GM12878 (cell line): ENCODE data around the gene ATXN7L1.

Experiments used
- CEBPB ChIP-seq, 2 experiments: fragments of 150-350 bp in 1 of 2; IDR thresholded peaks; 2 replicates each; pipeline ENCODE4 v1.6.1; 2012 to 2014; ENCODE audit warnings: low read depth in 2 of 2, low read length in 2 of 2, borderline replicate concordance in 1 of 2, inconsistent platforms in 1 of 2
- CTCF ChIP-seq, 3 experiments: IDR thresholded peaks in 2 of 3; conservative IDR thresholded peaks in 1 of 3; 2 replicates each; pipeline ENCODE4 v1.5.1; 2011; ENCODE audit warnings: low read depth in 3 of 3, low read length in 3 of 3, mild to moderate bottlenecking in 3 of 3, control low read depth in 2 of 3, moderate library complexity in 2 of 3, inconsistent platforms in 1 of 3, mixed read lengths in 1 of 3; ENCODE audit not compliant: control insufficient read depth in 2 of 3, insufficient read depth in 1 of 3; ENCODE audit errors: extremely low read depth in 1 of 3
- HDGF ChIP-seq: fragments of 450-650 bp; IDR thresholded peaks from 2 replicates; pipeline ENCODE4 v1.6.1; 2016; ENCODE audit warnings: antibody characterized with exemption
- POLR2AphosphoS5 ChIP-seq: IDR thresholded peaks from 2 replicates; pipeline ENCODE4 v1.6.1; 2011; ENCODE audit warnings: mild to moderate bottlenecking, low read length, inconsistent platforms
- RCOR1 ChIP-seq: conservative IDR thresholded peaks from 2 replicates; pipeline ENCODE4 v1.6.1; 2012; ENCODE audit warnings: low read depth, low read length, improper control_type of control experiment
- RFX5 ChIP-seq: IDR thresholded peaks from 2 replicates; pipeline ENCODE4 v1.6.1; 2011; ENCODE audit warnings: low read depth, low read length, improper control_type of control experiment

GRCh38 chr7:105655500-105656380, 220.7 kb downstream of the ATXN7L1 start:
- TF ChIP-seq CEBPB (IDR thresholded peaks at IDR 0.05; ENCODE audit: borderline replicate concordance in 1 of 2, low read depth in 2 of 2, low read length in 2 of 2) (no peak), CTCF (IDR thresholded peaks at IDR 0.05 in 2 of 3, conservative IDR thresholded peaks at IDR 0.05 in 1 of 3; ENCODE audit: control insufficient read depth in 2 of 3, extremely low read depth in 1 of 3, insufficient read depth in 1 of 3, low read depth in 3 of 3, low read length in 3 of 3) (no peak), RFX5 (no peak), HDGF (no peak), RCOR1 (no peak), POLR2AphosphoS5 (no peak)
